Natural killer cell (primary cell): ENCODE data around the gene HTR2A. TPM values are rescaled to one million over a fixed set of nuclear protein-coding genes. Genes with fewer than 3 reads are reported as not detected.

Experiments
- ATAC-seq, 3 donors: fragments of 150-1000 bp in 2 of 3; fragments of 200-7000 bp in 1 of 3; cut with Tn5 transposase; 1 replicate in 1 of 3; 2 replicates in 2 of 3; pipeline ENCODE4 v1.10.0; 2021; ENCODE audit warnings: mild to moderate bottlenecking in 2 of 3, moderate library complexity in 2 of 3
- DNase-seq, 2 donors: peaks; one replicate each; pipeline versions ENCODE4 v3.0.0 to v3.0.0-alpha.2; 2013 to 2021; ENCODE audit warnings: mixed read lengths in 1 of 2
- H3K27ac ChIP-seq: one replicate; pipeline ENCODE4 v1.5.1; 2013; ENCODE audit warnings: mild to moderate bottlenecking, low read length
- H3K27me3 ChIP-seq: one replicate; pipeline ENCODE4 v1.6.1; 2013; ENCODE audit warnings: low read length; ENCODE audit not compliant: control insufficient read depth, insufficient read depth
- H3K36me3 ChIP-seq: one replicate; pipeline ENCODE4 v1.6.1; 2013; ENCODE audit warnings: low read length; ENCODE audit not compliant: control insufficient read depth, insufficient read depth
- H3K4me1 ChIP-seq: one replicate; pipeline ENCODE4 v1.6.1; 2013; ENCODE audit warnings: low read length; ENCODE audit not compliant: control insufficient read depth, insufficient read depth
- H3K4me3 ChIP-seq: one replicate; pipeline ENCODE4 v1.5.1; 2013; ENCODE audit warnings: low read length
- H3K9me3 ChIP-seq: one replicate; pipeline ENCODE4 v1.6.1; 2013; ENCODE audit warnings: low read length; ENCODE audit not compliant: control insufficient read depth, insufficient read depth
- H3K27ac Mint-ChIP-seq, 2 donors: one replicate each; pipeline ENCODE4 v1.8.0; 2022; ENCODE audit warnings: mild to moderate bottlenecking in 2 of 2, mixed read lengths in 2 of 2, moderate library complexity in 1 of 2
- H3K27me3 Mint-ChIP-seq, 2 donors: one replicate each; pipeline ENCODE4 v1.8.0; 2022; ENCODE audit warnings: low read depth in 2 of 2, mixed read lengths in 2 of 2
- H3K36me3 Mint-ChIP-seq: one replicate; pipeline ENCODE4 v1.8.0; 2022; ENCODE audit warnings: mixed read lengths
- H3K4me1 Mint-ChIP-seq, 2 donors: one replicate each; pipeline ENCODE4 v1.8.0; 2022; ENCODE audit warnings: mixed read lengths in 2 of 2
- H3K4me3 Mint-ChIP-seq: one replicate; pipeline ENCODE4 v1.8.0; 2022; ENCODE audit warnings: mild to moderate bottlenecking, moderate library complexity, mixed read lengths
- H3K9me3 Mint-ChIP-seq, 2 donors: one replicate each; pipeline ENCODE4 v1.8.0; 2022; ENCODE audit warnings: mixed read lengths in 2 of 2
- WGBS: methylation state at CpG from one replicate; pipeline ENCODE4 v1.1.7; 2013; ENCODE audit warnings: missing lambda C conversion rate; ENCODE audit not compliant: insufficient coverage; 5-methylcytosine and 5-hydroxymethylcytosine counted together
- intact Hi-C: fragments of 100-400 bp; cut with micrococcal nuclease; formaldehyde crosslinking; loops from one replicate; pipeline ENCODE4 v1.14.2; 2022
- total RNA-seq, 4 donors: library from RNA; stranded (reverse); fragments of 120-200 nt in 1 of 4; gene quantifications; one replicate each; pipeline versions ENCODE4 v1.2.3 to v1.2.4, GENCODE V29; 2013 to 2022
- TF ChIP-seq, protein P1 (sequence below): fragments of 200-600 bp; IDR thresholded peaks from one replicate; pipeline ENCODE4 v1.8.0; 2022; ENCODE audit warnings: antibody characterized with exemption

The HTR2A gene
- total RNA-seq, 3 donors from 2014 or later (not counting 1 experiment from before 2014, with no cell fraction given): not detected

DNA sequence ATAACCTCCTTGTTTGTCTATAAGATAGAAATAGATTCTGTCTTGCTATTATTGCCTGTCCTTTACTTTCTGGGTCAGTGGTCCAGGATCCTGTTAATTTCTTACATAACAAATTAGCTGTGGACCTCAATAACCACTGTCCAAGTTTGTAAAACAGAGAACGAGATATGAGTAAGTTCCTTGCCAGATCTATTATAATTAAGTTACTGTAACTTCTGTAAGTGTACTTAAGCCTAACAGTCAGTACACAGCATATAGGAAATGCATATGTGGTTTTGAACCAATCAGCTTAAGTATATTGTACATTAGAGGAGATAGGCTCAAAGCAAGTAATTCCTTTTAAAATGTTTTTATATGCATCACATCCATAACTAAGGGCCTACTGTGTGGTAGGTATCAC lies 34.9 kb downstream of the HTR2A start:
- ATAC-seq (no peak), DNase-seq (no peak)
- no peaks in the 10 kb centered on the region for H3K4me1 ChIP-seq
- intact Hi-C loops: no loop called here
- no peak overlapping the region for H3K27ac ChIP-seq
- Mint-ChIP-seq H3K4me3 (no peak overlapping the region), H3K9me3 (no peaks in the 10 kb centered on the region), H3K27ac (no peak overlapping the region), H3K4me1 (peaks cover 8 to 9% of the 10 kb centered on the region in 2 donors), H3K36me3 (no peaks in the 10 kb centered on the region), H3K27me3 (peaks cover 5 to 24% of the 10 kb centered on the region in 2 donors)
- H3K36me3 ChIP-seq: no peaks in the 10 kb centered on the region
- no peak overlapping the region for H3K4me3 ChIP-seq
- no CpG with 5 or more reads among the region's 1 CpG for WGBS
- H3K9me3 ChIP-seq: no peaks in the 10 kb centered on the region
- TF ChIP-seq, protein P1, sequence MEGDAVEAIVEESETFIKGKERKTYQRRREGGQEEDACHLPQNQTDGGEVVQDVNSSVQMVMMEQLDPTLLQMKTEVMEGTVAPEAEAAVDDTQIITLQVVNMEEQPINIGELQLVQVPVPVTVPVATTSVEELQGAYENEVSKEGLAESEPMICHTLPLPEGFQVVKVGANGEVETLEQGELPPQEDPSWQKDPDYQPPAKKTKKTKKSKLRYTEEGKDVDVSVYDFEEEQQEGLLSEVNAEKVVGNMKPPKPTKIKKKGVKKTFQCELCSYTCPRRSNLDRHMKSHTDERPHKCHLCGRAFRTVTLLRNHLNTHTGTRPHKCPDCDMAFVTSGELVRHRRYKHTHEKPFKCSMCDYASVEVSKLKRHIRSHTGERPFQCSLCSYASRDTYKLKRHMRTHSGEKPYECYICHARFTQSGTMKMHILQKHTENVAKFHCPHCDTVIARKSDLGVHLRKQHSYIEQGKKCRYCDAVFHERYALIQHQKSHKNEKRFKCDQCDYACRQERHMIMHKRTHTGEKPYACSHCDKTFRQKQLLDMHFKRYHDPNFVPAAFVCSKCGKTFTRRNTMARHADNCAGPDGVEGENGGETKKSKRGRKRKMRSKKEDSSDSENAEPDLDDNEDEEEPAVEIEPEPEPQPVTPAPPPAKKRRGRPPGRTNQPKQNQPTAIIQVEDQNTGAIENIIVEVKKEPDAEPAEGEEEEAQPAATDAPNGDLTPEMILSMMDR: no peak
- no peaks in the 10 kb centered on the region for H3K27me3 ChIP-seq

DNA sequence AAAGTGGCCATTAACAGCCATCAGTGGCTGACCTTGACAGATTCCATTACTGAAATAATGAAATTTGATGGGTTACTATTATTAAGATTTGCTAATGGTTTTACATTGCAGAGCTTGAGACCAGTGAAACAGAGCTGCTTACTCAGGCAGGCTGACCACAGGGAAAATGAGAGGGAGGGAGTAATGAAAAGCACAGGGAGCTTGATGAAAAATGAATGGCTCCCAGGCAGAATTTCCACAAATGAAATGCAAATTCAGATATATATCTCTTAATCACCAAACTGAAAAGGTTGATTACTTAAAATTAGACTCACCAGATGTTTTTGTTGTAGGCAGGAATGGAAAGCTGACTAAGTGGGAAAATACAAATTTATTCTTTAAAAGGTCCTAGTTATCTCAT lies 36.1 kb downstream of the HTR2A start:
- Histone ChIP-seq H3K27me3 (no peaks in the 10 kb centered on the region), H3K9me3 (no peaks in the 10 kb centered on the region), H3K36me3 (no peaks in the 10 kb centered on the region), H3K27ac (no peak overlapping the region), H3K4me3 (no peak overlapping the region), H3K4me1 (no peaks in the 10 kb centered on the region)
- DNase-seq: no peak
- intact Hi-C loops: no loop called here
- Mint-ChIP-seq H3K27me3 (peaks cover 5 to 24% of the 10 kb centered on the region in 2 donors), H3K36me3 (no peaks in the 10 kb centered on the region), H3K4me1 (peaks cover 2 to 3% of the 10 kb centered on the region in 2 donors), H3K27ac (no peak overlapping the region), H3K9me3 (no peaks in the 10 kb centered on the region), H3K4me3 (no peak overlapping the region)
- no peak for ATAC-seq
- TF ChIP-seq, protein P1: no peak

DNA sequence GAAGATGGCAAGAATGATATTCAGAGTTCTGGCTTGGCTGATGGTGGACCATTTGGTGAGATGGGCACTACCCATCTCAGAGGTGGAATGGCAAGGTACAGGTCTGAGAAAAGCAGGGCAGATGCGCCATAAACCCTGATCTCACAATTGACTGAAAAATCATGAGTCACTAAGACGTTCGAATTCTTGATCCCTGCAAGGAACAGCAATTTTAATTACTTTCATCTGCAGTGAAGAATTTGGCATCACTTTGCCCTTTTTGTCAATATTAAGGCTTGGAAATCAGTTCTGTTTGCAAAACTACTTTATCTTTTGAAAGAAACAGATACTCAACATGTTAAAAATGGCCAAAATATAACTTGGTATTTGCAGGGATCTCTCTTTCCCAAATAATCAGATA lies 38.1 kb downstream of the HTR2A start:
- H3K27me3 ChIP-seq: no peaks in the 10 kb centered on the region
- H3K4me3 ChIP-seq: no peak overlapping the region
- H3K27me3 Mint-ChIP-seq: peaks cover 3 to 25% of the 10 kb centered on the region in 2 donors
- no peaks in the 10 kb centered on the region for H3K9me3 ChIP-seq
- H3K4me1 Mint-ChIP-seq: no peaks in the 10 kb centered on the region
- no peak overlapping the region for H3K27ac Mint-ChIP-seq
- 94% methylated on average over 3 of the region's 3 CpGs for WGBS
- H3K27ac ChIP-seq: no peak overlapping the region
- H3K9me3 Mint-ChIP-seq: no peaks in the 10 kb centered on the region
- DNase-seq (no peak), ATAC-seq (no peak)
- no peak overlapping the region for H3K4me3 Mint-ChIP-seq
- H3K4me1 ChIP-seq: no peaks in the 10 kb centered on the region
- intact Hi-C loops: no loop called here
- H3K36me3 ChIP-seq: no peaks in the 10 kb centered on the region
- TF ChIP-seq, protein P1: no peak
- no peaks in the 10 kb centered on the region for H3K36me3 Mint-ChIP-seq

DNA sequence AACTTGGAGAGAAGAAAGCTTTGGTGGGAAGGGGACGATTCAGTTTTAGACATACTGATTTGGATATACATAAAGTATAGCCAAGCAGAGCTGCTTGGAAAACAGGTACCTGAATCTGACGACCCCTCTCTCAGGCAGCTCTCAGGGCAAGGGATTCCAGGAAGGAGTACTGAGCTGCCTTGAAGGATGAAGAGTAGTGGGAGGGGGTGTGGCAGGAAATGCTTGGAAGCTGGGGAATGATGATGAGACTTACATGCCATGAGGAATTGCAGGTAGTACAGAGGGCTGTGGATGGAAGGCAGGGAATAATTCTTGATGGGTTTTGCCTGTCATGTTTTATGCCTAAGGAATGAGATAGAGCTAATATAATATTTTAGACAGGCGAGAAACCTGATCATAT lies 38.7 kb downstream of the HTR2A start:
- H3K27me3 Mint-ChIP-seq: peaks cover 6 to 31% of the 10 kb centered on the region in 2 donors
- Histone ChIP-seq H3K9me3 (no peaks in the 10 kb centered on the region), H3K27me3 (no peaks in the 10 kb centered on the region), H3K36me3 (no peaks in the 10 kb centered on the region), H3K4me3 (no peak overlapping the region), H3K27ac (no peak overlapping the region), H3K4me1 (no peaks in the 10 kb centered on the region)
- TF ChIP-seq, protein P1: no peak
- intact Hi-C loops: no loop called here
- no peak for DNase-seq
- H3K4me1 Mint-ChIP-seq: no peaks in the 10 kb centered on the region
- H3K4me3 Mint-ChIP-seq: no peak overlapping the region
- no peak for ATAC-seq
- no peaks in the 10 kb centered on the region for H3K9me3 Mint-ChIP-seq
- no peak overlapping the region for H3K27ac Mint-ChIP-seq
- no peaks in the 10 kb centered on the region for H3K36me3 Mint-ChIP-seq
- WGBS: 92% methylated on average over 3 of the region's 3 CpGs
